Measurements from ENCODE around the gene TACC2.

The TACC2 gene

DNA sequence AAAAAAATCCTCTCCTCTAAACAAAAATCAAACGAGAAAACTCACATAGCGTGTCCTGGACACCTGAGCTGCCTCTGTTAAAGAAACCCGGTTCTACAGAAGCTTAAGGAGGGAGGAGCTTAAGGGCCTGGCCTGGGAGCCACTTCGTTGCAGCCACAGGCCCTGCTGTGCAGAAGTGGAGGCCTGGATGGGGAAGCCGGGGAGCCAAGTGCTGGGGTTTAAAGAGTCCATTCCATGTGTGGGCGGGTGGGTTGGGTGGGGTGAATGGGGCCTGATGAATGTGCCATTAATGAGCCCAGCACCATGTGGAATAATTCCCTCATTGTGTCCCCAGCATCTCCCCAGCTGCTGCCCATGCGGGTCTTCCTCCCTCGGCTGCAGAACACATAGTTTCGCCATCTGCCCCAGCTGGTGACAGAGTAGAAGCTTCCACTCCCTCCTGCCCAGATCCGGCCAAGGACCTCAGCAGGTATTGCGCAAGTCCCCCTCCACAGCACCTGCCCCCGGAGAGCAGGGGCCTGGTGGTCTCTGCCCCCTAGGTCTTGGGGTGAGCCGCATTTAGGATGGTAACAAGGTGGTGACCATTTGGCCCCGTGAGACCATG, 154.4 kb downstream of the TACC2 start:
- DNase-seq (ENCODE audit: low read depth in 2 of 2), result no peak

DNA sequence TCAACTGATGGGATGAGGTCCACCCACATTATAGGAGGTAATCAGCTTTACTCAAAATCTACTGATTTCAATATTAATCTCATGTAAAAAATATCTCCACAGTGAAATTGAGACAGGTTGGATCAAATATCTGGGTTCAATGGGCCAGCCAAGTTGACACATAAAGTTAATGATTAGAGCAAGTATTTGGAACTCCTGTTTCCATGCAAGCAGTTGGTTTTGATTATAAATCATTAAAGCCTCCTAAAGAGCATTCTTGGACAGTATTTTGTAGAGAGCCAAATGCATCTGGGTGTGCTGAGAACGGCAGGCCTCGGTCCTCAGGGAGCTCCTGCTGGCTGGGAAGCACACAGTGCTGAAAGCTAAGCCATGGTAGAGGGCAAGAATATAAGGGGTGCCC, 155.2 kb downstream of the TACC2 start:
- no peak for DNase-seq (ENCODE audit: low read depth in 2 of 2)

DNA sequence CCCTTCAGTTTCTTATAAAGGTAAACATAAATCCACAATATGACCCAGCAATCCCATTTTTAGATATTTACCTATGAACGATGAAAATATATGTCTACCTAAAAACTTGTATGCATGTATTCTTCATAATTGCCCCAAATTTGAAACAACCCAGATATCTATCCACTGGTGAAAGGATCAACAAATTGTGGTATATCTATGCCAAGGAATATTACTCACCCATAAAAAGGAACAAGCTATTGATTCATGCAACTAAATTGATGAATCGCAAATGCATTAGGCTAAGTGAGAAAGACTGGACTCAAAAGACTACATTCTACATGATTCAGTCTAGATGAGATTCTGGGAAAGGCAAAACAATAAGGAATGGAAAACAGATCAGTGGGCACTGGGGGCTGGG, 156.2 kb downstream of the TACC2 start:
- DNase-seq (ENCODE audit: low read depth in 2 of 2), result no peak

DNA sequence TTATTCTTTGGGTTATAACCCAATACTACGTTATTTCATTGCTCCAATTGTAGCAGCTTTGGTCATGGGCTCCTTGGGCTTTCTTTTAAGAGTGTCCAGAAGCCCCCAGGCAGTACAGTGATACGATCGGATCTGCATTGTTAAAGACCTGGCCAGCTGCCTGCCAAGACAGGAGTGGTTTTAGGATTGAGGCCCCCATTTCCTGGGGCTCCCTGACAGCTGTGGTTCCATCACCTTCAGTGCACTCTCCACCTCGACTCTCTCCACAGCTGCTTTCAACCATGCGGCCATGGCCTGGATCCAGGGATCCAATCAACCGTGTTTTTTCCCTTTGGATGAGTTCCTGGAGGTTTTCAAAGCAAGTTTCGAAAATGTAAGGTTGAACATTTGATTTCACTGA, 158.7 kb downstream of the TACC2 start:
- DNase-seq (ENCODE audit: low read depth in 2 of 2), result no peak

DNA sequence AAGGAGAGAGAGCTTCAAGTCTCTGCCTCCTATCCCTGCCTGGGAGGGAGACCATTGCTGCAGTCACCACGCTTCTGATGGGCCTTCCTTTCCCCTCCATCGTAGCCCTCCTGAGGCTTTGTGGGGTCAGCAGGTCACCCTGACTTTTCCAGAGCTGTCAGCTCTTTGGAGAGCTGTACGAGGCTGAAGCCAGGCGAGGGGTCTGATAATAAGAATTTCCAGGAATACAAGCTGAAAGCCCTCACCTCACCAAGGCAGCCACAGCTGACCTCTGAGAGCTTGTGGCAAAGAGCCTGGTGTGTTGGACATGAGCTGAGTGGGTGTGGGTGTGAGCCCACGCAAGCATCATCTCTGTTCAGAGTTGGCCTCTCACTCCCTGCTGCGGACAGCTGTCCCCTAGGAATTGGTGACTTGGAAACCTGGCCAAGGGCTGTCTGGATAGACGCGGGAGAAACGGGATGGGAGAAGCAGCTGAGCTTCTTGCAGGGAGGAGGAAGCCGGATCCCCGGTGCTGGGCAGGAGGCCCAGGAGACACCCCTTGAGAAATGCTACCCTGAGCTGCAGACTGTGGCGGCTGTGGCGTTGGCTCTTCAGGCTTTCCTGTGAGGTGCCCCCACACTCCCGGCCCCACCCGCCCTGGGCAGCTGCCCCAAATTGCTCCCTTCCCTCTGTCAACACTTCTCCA, 160.1 kb downstream of the TACC2 start:
- DNase-seq (ENCODE audit: low read depth in 2 of 2), result no peak

DNA sequence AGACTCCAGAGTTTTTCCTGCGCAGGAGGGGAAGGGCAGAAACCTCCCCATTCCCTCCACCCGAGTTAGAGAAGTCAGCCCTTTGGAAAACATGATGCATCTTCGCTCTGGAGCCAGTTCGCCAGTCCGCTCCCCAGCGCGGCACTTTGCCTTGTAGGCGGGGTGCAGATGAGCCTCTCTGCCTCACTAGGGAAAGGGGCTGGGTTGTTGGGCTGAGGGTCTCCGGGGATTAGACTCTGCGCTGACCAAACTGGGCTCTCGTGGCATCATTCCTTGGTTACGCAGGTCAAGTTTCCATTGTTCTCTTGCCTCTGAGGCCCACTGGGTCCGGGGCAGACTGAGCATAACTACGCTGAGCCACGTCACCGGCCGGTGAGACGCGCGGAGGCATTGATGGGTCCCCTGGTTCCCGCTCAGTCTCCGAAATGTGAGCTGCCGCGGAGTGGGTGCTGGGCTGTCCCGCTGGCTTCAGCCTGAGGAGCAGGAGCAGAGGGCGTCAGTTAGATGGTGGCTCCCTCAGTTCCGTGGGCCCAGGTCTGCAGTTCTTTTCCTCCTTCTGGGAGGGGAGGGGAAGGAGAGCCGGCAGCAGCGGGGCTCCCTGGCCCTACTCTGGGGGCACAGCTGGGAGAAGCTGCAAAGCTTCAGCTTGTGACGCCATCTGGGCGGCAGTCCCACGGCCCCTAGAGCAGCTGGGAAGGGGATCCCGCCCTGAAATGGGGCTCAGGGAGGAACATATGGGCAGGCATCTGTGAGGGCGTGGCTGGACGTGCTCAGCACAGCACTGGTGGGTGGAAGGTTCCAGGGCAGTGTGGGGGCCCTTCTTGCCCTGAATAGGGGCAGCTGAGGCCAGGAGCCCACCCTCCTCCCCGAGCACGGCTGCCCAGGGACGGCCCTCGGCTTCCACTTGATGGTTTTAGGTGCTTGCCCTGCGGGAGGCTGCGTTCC, 160.9 kb downstream of the TACC2 start:
- no peak for DNase-seq (ENCODE audit: low read depth in 2 of 2)

DNA sequence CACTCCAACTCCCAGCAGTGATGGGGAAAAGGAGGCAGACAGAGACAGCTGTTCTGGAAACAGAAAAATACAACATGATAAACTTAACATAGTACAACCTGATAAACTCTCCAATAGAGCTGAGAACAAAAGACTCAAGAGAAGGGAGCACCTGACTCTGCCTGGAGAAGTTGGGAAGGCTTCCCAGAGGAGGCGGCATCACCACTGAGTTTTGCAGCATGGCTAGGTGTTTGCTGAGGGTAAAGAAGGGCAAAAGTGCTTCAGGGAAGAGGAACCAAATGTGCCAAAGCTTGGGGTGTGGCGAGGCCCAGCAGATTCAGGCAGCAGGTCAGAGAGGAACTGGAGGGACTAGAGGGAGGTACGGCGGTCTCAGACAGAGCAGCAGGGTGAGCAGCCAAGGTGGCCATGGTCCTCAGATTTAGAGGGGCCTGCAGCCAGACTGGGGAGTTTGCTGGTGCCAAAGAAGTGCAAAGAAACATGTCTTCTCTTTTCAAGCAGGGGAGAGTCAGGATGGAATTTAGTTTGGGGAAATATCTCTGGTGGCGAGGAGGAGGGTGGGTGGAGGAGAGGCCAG, 162.2 kb downstream of the TACC2 start:
- DNase-seq (ENCODE audit: low read depth in 2 of 2), result no peak

DNA sequence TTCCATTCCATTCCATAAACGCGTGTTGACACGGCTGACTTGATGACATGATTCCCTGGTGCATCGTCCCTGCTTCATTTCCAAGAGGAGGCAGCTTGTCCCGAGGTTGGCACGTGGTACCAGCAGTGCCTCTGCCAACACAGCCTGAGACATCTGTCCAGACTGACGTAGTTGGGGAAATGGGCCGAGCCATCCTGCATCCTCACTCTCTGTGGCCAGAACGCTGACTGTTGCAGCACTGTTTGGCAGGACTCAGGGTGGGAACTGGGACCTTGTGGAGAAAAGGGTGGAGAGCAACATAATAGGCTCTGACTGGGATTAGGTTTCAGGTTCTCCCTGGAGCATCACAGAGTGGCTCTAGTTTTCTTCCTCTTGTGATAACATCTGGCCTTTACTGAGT, 163.6 kb downstream of the TACC2 start:
- no peak for DNase-seq (ENCODE audit: low read depth in 2 of 2)

DNA sequence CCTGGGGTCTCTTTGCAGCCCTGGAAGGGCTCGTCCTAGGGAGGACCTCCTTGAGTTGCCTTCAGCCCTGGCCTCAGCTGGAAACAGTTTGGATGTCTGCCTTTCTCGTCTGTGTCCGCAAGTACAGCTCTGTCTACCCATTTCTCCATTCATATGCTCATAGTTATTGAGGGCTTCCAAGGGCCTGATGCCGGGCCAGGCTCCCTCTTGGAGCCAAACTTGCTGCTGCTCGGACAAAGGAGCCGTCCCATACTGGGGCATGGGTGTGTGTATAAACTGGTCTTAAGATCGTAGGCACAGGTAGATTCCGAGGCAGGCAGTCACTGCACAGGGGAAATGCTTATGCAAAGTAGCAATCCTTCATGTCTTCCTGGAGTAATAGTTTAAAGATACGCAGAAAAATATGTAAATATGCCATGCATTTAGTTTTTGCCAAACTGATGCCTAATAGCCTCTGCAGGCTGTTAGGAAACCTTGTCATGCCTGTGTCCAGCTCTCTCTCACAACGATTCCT, 165.1 kb downstream of the TACC2 start:
- DNase-seq (ENCODE audit: low read depth in 2 of 2), result no peak

DNA sequence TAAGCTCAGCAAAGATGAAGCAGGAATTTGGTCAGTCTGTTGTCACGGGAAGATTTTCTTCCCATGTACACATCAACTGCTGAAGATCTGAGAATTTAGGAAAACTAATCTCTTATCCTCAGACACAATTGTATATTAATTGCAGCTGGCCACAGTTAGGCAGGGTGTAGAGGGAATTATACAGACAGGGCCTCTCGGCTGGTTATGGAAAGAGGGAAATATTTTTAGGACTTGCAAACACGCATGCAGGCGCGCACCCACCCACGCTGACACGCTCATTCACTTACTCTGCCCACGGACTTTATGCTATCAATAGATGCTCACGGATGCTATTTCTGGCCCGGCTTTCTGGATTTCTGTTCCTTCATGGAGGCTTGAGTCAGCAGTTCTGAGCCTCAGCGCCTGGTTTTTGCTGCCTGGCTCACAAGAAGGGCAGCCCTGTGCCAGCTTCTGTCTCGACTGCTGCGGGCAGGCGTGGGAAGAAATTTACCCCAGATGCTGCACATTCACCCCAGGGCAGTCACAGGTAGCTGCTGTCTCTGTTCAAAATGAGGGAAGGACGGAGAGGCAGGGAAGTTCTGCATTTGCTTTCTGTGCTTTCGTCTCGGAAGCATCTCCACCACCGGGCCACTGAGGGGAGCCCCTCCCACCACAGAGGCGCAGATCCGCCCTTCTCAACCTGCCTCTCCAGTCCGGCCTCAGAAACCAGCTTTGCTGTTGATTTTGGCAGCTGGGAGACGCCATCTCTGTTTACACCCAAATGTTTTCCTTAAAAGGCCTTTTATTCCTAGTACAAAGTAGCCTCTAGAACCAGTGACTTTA, 165.8 kb downstream of the TACC2 start:
- DNase-seq (ENCODE audit: low read depth in 2 of 2), result no peak

DNA sequence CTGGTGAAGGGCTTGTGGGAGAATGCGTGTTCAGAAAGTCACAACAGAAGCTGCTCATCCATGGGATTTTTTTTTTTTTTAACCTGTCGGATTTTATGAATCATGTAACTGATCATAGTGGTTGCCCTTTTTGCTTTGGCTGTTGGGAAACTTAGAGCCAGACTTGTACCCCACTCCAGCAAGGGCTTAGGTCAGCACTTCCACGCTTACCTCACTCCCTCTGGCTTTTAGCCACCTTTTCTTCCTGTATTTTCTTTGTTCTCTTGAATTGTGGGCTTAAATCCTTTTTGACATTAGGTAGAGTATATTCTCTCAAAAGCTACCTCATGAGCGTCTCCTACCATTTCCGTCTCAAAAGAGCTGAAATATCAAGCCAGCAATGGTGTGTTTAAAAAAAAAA, 168.5 kb downstream of the TACC2 start:
- DNase-seq (ENCODE audit: low read depth in 2 of 2), result no peak

DNA sequence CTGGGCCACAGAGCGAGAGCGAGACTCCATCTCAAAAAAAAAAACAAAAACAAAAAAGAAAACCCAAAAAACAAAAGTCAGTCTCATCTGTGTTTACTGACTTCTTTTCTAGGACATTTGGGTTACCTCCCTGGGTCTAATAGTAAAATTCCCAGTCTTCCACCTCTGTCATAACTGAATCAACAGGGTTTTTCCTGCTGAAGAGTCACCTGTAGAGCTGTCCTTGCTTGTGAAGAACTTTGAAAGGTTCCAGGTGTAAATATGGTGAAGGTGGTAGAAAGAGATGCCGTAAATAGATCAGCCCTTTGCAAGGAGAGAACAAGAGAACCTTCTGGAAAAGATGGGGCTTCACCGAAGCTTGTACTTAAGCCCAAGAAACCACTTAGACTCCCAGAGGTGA, 169.4 kb downstream of the TACC2 start:
- DNase-seq (ENCODE audit: low read depth in 2 of 2), result no peak

DNA sequence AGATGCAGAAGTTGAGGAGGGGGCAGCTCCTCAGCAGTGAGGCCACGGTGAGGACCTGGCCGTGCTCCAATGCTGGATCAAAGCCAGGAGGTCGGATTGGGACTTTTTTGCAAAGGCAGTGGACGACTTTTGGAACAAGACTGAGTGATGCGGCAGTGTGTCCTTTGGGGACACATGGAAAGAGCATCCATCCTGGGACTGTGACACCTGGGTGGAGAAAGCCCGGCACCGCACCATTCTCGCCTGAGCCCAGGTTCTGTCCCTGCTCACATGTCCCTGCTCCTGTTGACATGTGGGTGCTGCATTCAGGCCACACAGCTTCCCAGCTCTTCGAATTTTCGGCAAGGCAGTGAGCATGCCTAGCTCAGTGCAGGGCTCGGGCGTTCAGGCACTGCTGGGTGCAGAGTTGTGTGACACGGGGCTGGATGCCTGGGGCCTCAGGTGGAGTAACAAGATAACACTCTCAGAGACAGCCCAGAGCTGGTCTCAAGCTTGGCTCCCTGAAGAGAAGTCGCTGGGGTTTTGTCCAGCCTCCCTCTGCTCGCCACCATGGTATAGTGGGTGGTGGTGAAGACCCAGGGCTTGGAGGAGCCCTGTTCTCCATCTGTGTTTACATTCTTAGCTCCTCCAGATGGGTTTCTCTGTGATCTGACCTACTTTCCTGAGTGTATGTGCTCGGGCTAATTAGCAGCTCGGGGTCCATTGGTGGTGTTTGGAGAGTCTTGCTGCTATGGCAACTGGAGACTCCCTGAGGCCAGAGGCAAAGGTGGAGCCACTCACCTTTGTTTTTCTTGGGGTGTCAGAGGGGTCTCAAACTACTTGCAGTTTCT, 170.4 kb downstream of the TACC2 start:
- DNase-seq (ENCODE audit: low read depth in 2 of 2), result no peak

DNA sequence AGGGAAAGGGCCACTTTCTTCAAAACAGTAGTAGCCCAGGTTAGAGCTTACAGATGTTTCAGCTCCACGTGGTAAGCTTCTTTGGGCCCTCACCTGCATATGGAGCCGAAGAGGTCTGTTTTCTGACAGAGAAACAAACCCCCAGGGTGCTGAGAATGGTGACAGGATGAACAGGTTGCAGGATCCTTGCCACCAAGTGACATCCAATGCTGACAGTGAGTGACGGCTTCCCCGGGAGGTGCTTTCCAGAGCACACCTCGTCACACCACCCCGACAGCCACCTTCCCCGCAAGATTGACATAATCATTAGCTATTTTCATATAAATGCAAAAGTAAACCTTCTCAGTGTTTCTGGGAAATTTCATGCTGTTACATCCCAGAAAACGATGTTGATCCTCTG, 172.8 kb downstream of the TACC2 start:
- no peak for DNase-seq (ENCODE audit: low read depth in 2 of 2)

DNA sequence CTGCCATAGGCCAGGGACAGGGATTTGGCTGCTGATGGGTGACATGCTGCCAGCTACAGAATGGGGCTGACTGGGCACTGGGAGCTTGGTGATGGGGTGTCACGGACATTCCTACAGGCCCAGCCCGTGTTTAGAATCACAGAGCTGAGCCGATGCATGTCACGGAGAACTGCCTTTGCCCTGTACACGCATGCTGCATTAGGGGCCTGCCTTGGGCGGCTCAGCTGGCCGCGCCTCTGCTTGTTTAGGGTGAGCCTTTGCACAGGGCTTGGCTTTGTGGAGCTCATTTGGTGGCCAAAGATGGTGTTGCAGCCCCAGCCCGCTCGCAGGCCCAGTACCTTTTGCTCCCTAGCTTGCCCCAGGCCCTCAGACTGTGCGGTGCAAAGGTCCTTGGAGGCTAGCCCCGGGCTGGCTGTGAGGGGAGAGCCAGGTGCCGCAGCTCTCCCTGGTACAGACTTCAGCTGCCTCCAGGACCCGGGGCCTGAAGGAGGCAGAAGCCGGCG, 173.8 kb downstream of the TACC2 start:
- DNase-seq (ENCODE audit: low read depth in 2 of 2), result no peak

DNA sequence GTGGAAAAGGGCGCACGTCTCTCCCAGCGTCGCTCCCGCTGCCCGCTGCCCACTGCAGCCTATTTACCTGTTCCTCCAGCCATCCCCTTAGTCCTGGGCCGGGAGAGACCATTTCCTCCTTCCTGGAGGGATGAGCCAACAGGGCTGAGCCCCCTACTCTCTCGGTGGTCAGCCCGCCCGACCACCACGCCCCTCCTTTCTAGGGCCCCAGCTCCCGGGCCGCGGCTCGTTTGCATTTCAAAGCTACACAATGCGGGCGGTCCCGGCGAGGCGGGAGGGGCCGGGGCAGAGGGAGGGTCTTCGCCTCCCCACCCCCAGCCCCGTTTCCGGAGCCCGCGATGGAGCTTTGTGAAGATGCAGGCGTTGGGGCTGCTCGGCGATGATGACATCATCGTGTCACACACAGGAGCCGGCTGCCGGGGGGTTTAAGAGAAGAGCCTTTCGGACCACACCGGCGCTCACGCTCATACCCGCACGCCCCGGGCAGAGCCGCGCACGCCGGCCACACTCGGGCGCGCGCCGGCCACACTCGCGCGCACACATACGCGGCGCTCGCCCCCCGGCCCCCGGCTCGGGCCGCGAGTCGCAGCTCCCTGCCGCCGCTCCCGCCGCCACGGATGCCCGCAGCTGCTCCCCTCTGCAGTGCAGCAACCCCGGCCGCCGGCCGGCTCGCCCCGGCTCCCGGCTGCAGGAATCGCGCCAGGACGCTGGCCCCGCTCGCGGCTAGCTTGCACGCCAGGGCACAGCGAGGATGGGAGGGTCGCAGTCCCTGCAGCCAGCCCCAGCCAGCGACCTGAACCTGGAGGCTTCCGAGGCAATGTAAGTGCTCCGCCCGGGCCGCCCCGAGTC, 174.4 kb downstream of the TACC2 start:
- no peak for DNase-seq (ENCODE audit: low read depth in 2 of 2)

DNA sequence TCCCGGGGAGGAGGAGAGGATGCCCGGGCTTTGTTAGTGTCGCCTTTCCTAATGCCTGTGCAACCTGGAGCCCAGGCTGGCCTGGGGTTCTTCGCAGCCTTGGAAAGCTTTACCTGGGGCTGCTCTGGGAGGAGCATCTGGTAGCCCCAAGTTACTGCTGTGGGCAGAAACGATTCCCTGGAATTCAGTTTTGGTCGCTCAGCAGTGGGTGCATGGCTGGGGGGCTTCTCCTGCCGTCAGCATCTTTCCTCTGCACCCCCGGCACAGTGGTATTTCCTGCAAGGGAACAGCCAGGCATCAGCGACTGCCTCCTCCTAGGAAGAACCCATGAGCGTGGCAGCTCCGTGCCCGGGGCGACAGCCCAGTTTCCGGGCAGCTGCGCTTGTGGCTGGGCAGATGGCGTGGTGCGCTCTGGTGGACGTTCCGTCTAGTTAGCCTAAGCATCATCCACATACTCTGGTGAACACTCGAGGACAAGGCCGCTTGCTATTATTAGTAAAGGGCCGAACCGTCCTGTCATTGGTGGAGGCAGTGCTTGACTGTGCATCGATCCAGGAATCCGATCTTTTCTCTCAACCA, 175.1 kb downstream of the TACC2 start:
- no peak for DNase-seq (ENCODE audit: low read depth in 2 of 2)

DNA sequence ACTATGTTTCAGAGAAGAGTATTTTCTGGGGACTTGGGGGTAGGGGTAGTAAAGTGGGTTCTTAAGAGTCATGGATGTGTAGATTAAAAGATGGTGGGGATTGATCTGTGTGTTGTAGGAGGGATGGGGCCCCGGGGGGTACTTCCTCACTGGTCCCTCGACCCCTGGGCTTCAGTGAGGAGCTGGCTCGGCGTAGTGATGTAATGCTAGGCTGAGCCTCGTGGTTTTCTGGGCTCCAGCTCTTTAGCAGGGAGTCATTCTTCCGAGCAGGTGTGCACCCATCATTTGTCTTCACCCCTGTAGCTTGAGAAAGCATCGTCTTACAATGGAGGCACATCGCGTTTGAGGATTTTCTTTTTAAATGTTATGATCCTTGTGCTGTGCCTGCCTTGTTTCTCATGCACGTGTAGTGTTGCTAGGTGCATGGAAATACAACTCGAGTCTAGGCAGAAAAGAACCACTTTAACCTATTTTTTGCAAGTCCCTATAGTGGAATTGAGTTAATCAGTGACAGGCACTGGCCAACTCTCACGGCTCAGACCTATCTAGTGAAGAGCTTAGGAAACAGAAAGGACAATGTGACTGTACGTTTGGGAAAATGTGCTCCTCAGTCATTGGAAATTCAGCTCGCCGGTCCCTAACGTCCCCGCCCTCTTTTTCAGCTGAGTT, 176.0 kb downstream of the TACC2 start:
- no peak for DNase-seq (ENCODE audit: low read depth in 2 of 2)

Data from stimulated activated CD8-positive, alpha-beta memory T cell treated with anti-CD3 and anti-CD28 coated beads, Interleukin-15, amount 100 ng/mL, for 48 hours (primary cell).